H1 (cell line): ENCODE data around the gene MCM5.

Source experiments
- CREB1 ChIP-seq: IDR thresholded peaks from 2 replicates; pipeline ENCODE4 v1.6.1; 2012; ENCODE audit warnings: inconsistent platforms
- CTCF ChIP-seq, 3 experiments: IDR thresholded peaks; 1 replicate in 2 of 3; 2 replicates in 1 of 3; pipeline versions ENCODE4 v1.5.1 to v1.6.1; 2011; ENCODE audit warnings: low read length in 3 of 3, mild to moderate bottlenecking in 3 of 3, inconsistent platforms in 2 of 3, low read depth in 1 of 3, moderate library complexity in 1 of 3; ENCODE audit not compliant: insufficient read depth in 1 of 3; ENCODE audit errors: control extremely low read depth in 1 of 3
- KDM1A ChIP-seq: fragments of 200-600, 300-600 bp; sonication (generic); IDR thresholded peaks from 2 replicates; pipeline ENCODE4 v1.7.1; 2016; ENCODE audit warnings: mild to moderate bottlenecking, low read length, borderline replicate concordance
- SAP30 ChIP-seq: fragments of 300-600 bp; sonication (generic); IDR thresholded peaks from 2 replicates; pipeline ENCODE4 v1.7.1; 2012; ENCODE audit warnings: low read length, moderate library complexity, mild to moderate bottlenecking, inconsistent platforms; ENCODE audit not compliant: insufficient read depth, insufficient replicate concordance
- ZNF274 ChIP-seq: IDR thresholded peaks from 2 replicates; pipeline ENCODE4 v1.7.0; 2012; ENCODE audit warnings: low read length, borderline replicate concordance; ENCODE audit errors: extremely low read depth

- TF ChIP-seq CTCF (IDR thresholded peaks at IDR 0.05; ENCODE audit: control extremely low read depth in 1 of 3, insufficient read depth in 1 of 3, low read depth in 1 of 3, low read length in 3 of 3) (no peak), ZNF274 (no peak), CREB1 (no peak), SAP30 (no peak), KDM1A (no peak)
These were observed 11.2 kb downstream of the MCM5 start for GRCh38 chr22:35411102-35411501.
